GM21360 (cell line): ENCODE measurements around the gene MUC13.

Source experiments
- ATAC-seq: cut with Tn5 transposase; IDR thresholded peaks from one replicate; pipeline ENCODE4 v1.9.1; 2021; ENCODE audit warnings: mild to moderate bottlenecking, moderate library complexity; ENCODE audit not compliant: unreplicated experiment

MUC13 gene

GRCh38 chr3:124904835-124905492 is 29.6 kb downstream of the MUC13 start:
- no peak for ATAC-seq

GRCh38 chr3:124903896-124904834 is 30.4 kb downstream of the MUC13 start:
- no peak for ATAC-seq

- ATAC-seq: no peak
These were observed 37.6 kb downstream of the MUC13 start for GRCh38 chr3:124896824-124897526.

GRCh38 chr3:124895756-124896155 is 38.8 kb downstream of the MUC13 start:
- ATAC-seq: no peak

GRCh38 chr3:124893526-124893925 is 41.0 kb downstream of the MUC13 start:
- no peak for ATAC-seq

- ATAC-seq: no peak
These were observed 43.9 kb downstream of the MUC13 start for GRCh38 chr3:124890573-124891190.

- no peak for ATAC-seq
These were observed 45.8 kb downstream of the MUC13 start for GRCh38 chr3:124888482-124889441.

GRCh38 chr3:124887932-124888298 is 46.6 kb downstream of the MUC13 start:
- no peak for ATAC-seq

GRCh38 chr3:124887177-124887931 is 47.2 kb downstream of the MUC13 start, which contains the start of gene ITGB5:
Gene ITGB5, minus strand, starts transcription at chr3:124887365. Its CDS starts 365 bp downstream, at chr3:124887000.
- peak; percentile 56 for ATAC-seq

GRCh38 chr3:124886168-124887056 is 48.1 kb downstream of the MUC13 start:
- ATAC-seq: peak; percentile 42

- ATAC-seq: no peak
These were observed 48.9 kb downstream of the MUC13 start for GRCh38 chr3:124885466-124886167.

GRCh38 chr3:124884474-124885101 is 50.0 kb downstream of the MUC13 start:
- no peak for ATAC-seq

GRCh38 chr3:124883766-124884473 is 50.6 kb downstream of the MUC13 start:
- ATAC-seq: no peak

- ATAC-seq: no peak
These were observed 51.5 kb downstream of the MUC13 start for GRCh38 chr3:124882816-124883747.

GRCh38 chr3:124881976-124882697 is 52.4 kb downstream of the MUC13 start:
- no peak for ATAC-seq
